HL-60 (cell line): Measurements from ENCODE around the gene KLF9.
A peak's percentile ranks its signal among the peaks of the same experiment; 100 is the strongest.

Source experiments
- DNase-seq, 2 experiments: peaks; one replicate each; pipeline ENCODE4 v3.0.0-alpha.2; 2010 to 2020; ENCODE audit warnings: low read depth in 1 of 2, low spot score in 1 of 2
- H3K27ac ChIP-seq: fragments of 250-450 bp; sonication (Bioruptor Pico); replicated peaks from 2 replicates; pipeline ENCODE4 v1.5.1; 2020; ENCODE audit warnings: mild to moderate bottlenecking, moderate library complexity
- H3K27me3 ChIP-seq: fragments of 250-450 bp; sonication (Bioruptor Pico); 2 replicates; pipeline ENCODE4 v1.5.1; 2021; ENCODE audit warnings: mild to moderate bottlenecking, moderate library complexity; ENCODE audit not compliant: insufficient read depth, poor library complexity, severe bottlenecking
- H3K4me3 ChIP-seq: replicated peaks from 2 replicates; pipeline ENCODE4 v1.5.1; 2011; ENCODE audit warnings: mild to moderate bottlenecking, control low read depth, low read length; ENCODE audit not compliant: insufficient read depth
- GABPA ChIP-seq: IDR thresholded peaks from 2 replicates; pipeline ENCODE4 v1.6.1; 2012; ENCODE audit warnings: low read depth
- POLR2AphosphoS5 ChIP-seq: IDR thresholded peaks from 2 replicates; pipeline ENCODE4 v1.6.1; 2012; ENCODE audit warnings: low read depth
- SPI1 ChIP-seq: IDR thresholded peaks from 2 replicates; pipeline ENCODE4 v1.6.1; 2012; ENCODE audit warnings: low read depth, mild to moderate bottlenecking, borderline replicate concordance
- TF ChIP-seq, protein P1 (sequence below): IDR thresholded peaks from 2 replicates; pipeline ENCODE4 v1.6.1; 2012; ENCODE audit warnings: low read depth; ENCODE audit not compliant: insufficient replicate concordance
- TF ChIP-seq, protein P2 (sequence below): IDR thresholded peaks from one replicate; pipeline ENCODE4 v1.5.1; 2011; ENCODE audit warnings: low read length, control low read depth, inconsistent platforms; ENCODE audit not compliant: insufficient read depth

The KLF9 gene

DNA sequence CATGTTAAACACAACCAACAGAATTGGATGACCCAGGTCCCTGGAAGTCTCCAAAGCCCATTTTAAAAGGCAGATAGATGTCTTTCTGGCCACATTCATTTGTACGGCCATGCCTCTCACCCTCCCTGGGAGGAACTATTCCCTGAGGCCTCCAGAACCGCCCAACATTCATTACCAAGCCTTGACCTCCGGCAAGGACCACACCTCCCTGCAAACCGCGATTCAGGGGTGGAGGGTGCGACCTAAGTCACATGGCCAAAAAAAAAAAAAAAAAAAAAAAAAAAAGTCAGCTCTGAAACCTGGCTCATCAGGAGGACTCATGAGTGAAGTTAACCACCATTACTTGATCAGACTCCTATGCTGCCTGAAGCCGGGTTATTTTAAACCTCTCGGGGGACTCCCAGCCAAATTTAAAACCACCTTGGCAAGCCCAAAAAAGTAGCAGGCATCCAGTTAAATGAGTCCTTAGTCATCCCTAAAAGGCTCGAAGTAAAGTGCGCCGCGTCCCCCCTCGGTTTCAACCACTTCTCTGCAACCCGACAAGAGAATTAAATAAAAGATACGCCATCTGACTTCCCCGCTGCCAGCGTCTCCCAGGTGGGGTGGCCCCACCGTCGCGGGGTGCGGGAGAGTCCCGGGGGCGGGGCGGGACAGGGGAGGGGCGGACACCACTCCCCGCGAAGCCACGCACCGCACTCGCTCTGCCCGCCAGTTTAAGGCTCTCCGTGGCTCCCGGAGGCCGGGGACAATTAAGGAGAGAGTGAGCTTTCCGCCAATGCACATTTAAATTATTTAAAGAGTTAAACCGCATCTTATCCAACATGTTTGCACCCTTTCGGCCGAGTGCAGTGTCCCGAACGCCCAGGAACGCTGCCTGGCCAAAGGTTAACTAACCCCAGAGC is 2.3 kb downstream of the KLF9 start:
- DNase-seq, result no peak

DNA sequence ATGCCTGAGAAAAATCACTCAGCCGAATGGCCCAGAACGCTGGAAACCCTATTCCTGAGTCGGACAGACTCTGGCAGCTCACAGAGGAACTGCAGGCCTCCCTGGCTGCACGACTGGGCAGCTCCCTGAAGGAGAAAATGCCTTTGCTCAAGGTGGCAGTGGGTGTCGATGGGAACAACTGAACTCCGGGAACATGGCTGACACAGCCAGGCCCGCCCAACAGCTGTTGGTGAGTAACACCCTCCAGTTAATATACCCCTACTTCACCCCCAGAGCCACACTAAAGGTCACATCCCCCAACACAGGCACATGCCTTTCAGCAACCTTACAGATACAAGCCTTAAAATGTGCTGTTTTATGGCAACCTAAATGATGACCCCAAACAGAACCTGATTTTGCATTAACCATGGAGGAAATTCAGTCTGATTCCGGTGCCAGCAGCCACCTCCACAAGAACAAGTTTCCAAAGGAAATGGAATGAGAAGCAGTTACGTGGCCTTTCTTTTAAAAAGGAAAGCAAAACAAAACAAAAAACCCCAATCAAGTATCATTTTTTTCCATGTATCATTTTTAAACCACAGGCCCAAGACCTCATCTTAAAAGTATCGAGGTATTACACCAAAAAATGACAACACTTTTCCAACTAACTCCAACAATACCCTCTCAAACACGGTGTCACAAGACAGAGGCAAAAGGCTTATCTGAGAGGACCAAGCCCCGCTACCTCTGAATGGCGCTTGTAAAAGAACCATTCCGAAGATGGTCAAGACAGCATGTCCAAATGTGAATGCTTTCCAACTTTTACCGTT is 3.1 kb downstream of the KLF9 start:
- Histone ChIP-seq H3K27ac (no peak overlapping the region), H3K27me3 (no peaks in the 10 kb centered on the region), H3K4me3 (no peak overlapping the region)
- TF ChIP-seq POLR2AphosphoS5 (no peak), GABPA (no peak), SPI1 (no peak)
- TF ChIP-seq, protein P1, sequence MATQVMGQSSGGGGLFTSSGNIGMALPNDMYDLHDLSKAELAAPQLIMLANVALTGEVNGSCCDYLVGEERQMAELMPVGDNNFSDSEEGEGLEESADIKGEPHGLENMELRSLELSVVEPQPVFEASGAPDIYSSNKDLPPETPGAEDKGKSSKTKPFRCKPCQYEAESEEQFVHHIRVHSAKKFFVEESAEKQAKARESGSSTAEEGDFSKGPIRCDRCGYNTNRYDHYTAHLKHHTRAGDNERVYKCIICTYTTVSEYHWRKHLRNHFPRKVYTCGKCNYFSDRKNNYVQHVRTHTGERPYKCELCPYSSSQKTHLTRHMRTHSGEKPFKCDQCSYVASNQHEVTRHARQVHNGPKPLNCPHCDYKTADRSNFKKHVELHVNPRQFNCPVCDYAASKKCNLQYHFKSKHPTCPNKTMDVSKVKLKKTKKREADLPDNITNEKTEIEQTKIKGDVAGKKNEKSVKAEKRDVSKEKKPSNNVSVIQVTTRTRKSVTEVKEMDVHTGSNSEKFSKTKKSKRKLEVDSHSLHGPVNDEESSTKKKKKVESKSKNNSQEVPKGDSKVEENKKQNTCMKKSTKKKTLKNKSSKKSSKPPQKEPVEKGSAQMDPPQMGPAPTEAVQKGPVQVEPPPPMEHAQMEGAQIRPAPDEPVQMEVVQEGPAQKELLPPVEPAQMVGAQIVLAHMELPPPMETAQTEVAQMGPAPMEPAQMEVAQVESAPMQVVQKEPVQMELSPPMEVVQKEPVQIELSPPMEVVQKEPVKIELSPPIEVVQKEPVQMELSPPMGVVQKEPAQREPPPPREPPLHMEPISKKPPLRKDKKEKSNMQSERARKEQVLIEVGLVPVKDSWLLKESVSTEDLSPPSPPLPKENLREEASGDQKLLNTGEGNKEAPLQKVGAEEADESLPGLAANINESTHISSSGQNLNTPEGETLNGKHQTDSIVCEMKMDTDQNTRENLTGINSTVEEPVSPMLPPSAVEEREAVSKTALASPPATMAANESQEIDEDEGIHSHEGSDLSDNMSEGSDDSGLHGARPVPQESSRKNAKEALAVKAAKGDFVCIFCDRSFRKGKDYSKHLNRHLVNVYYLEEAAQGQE, result no peak
- TF ChIP-seq, protein P2, sequence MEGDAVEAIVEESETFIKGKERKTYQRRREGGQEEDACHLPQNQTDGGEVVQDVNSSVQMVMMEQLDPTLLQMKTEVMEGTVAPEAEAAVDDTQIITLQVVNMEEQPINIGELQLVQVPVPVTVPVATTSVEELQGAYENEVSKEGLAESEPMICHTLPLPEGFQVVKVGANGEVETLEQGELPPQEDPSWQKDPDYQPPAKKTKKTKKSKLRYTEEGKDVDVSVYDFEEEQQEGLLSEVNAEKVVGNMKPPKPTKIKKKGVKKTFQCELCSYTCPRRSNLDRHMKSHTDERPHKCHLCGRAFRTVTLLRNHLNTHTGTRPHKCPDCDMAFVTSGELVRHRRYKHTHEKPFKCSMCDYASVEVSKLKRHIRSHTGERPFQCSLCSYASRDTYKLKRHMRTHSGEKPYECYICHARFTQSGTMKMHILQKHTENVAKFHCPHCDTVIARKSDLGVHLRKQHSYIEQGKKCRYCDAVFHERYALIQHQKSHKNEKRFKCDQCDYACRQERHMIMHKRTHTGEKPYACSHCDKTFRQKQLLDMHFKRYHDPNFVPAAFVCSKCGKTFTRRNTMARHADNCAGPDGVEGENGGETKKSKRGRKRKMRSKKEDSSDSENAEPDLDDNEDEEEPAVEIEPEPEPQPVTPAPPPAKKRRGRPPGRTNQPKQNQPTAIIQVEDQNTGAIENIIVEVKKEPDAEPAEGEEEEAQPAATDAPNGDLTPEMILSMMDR, result no peak
- no peak for DNase-seq

More for the DNA sequence above, 2.3 kb downstream of the KLF9 start:
- TF ChIP-seq, protein P2, result no peak
- TF ChIP-seq POLR2AphosphoS5 (no peak), GABPA (no peak), SPI1 (no peak)
- TF ChIP-seq, protein P1, result no peak
- no peaks in the 10 kb centered on the region for H3K27me3 ChIP-seq
- H3K27ac ChIP-seq, result no peak overlapping the region
- peak overlapping the region; percentile 66 for H3K4me3 ChIP-seq

DNA sequence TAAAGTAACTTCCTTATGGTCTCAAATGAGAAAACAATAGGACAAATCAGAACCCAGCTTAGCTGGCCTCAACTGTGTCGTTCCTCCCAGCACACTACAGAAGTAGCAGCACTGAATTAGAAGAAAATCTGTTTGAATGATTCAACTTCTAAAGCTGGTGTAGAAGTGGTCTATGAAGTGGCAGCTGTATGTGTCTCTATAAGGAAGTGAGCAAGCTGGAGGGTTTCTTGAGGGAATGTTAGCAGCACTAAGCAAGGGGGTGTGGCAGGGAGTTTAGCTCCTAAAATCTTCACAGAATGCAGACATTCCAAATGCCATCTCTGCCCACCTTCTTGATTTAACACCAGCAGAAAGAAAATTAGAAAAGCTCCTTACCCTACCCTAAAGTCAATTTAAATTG is 4.1 kb downstream of the KLF9 start:
- DNase-seq, result no peak
- no peak overlapping the region for H3K27ac ChIP-seq
- H3K4me3 ChIP-seq, result no peak overlapping the region
- TF ChIP-seq SPI1 (peak; percentile 36; the same call in 1 of the 2 replicates), POLR2AphosphoS5 (no peak)
- H3K27me3 ChIP-seq, result no peaks in the 10 kb centered on the region

DNA sequence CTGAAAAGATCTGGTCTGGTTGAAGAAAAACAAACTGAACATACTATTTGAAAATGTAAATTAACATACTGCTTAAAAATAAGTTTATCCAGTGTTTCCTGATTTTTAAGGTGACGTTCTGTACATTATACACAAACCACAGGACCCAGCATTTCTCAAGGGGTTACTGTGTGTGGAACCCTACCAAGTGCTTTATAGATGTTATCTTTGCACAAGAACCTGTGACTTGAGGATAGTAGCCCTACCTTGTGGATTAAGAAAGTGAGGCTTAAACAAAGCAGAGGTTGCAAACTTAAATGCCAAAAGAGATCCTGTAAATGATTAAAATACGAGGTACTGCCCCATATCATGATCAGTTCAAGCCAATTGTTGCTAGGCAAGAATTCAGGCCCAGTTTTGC is 4.7 kb downstream of the KLF9 start:
- H3K27me3 ChIP-seq, result no peaks in the 10 kb centered on the region
- no peak overlapping the region for H3K27ac ChIP-seq
- no peak for TF ChIP-seq SPI1
- TF ChIP-seq GABPA, result no peak
- TF ChIP-seq, protein P2, result no peak
- TF ChIP-seq POLR2AphosphoS5, result no peak
- TF ChIP-seq, protein P1, result no peak
- no peak overlapping the region for H3K4me3 ChIP-seq
- no peak for DNase-seq
